ENCODE results near the gene GCKR.

- TF ChIP-seq CTCF (conservative IDR thresholded peaks at IDR 0.05 in 1 of 2, IDR thresholded peaks at IDR 0.05 in 1 of 2; ENCODE audit: extremely low read depth in 1 of 2, insufficient read depth in 1 of 2, low read depth in 1 of 2, low read length in 2 of 2) (no peak), EZH2 (IDR thresholded peaks at IDR 0.05; ENCODE audit: borderline replicate concordance, low read length) (no peak)
Measured at GRCh38 chr2:27572998-27573429, 76.4 kb downstream of the GCKR start.

Data from mammary epithelial cell (primary cell).